GM19397 (cell line): ENCODE measurements around the gene GNPNAT1.
"Not testable (repeated sequence)": the region's sequence is repeated elsewhere in the genome, so short reads cannot be mapped to it uniquely, and the experiment has no call there.

Experiments used
- ATAC-seq: cut with Tn5 transposase; IDR thresholded peaks from one replicate; pipeline ENCODE4 v1.9.1; 2021; ENCODE audit warnings: mild to moderate bottlenecking, moderate library complexity; ENCODE audit not compliant: unreplicated experiment

Gene GNPNAT1

DNA sequence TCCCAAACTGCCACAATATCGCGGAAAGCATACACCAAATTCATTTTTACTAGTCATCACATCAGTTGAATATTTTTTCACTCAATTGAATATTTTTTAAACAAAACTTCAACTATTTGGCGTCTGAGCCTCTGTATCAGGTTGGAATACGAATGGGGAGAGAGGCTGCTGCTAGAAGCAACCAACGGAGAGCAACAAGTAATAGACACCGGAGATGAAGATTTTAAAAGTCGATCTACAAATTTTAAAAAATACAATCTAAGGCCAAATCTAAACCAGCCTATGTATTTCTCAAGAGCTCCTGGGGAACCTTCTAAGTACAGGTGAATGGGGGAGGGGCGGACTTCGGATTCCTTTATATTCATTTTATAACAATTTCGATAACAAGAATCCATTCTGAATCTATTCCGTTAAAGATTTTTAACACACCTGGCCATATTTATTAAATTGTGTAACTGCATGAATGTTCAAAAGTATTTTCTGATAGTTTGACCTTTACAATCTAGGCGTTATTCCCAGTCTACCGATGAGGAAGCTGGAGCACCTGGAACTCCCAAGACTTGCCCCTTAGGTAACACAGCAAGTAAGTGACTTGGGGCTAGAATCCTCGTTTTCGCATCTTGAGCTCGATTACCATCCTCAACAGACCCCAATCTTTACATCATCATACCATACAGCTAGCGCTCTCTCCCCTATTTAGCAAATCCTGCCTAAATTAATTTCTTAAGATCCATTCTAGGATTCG is 1.2 kb downstream of the GNPNAT1 start:
- no peak for ATAC-seq

DNA sequence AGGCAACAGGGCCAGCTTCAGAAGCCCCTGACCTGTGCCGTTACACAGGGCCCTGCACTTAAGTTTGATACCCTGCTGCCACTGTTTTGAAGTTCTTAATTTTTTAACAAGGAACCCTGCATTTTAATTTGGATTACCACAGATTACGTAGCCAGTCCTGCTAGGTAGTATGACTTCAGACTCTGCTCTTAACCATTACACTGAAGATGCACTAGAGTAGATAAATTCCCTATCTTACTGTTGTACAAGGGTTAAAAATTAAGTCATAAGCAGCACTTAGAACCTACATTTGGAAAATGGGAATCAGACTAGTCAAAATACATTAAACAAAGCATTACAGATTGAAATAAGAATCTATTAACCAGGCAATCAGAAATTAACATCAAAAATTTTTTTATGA is 2.3 kb downstream of the GNPNAT1 start:
- ATAC-seq, result no peak

DNA sequence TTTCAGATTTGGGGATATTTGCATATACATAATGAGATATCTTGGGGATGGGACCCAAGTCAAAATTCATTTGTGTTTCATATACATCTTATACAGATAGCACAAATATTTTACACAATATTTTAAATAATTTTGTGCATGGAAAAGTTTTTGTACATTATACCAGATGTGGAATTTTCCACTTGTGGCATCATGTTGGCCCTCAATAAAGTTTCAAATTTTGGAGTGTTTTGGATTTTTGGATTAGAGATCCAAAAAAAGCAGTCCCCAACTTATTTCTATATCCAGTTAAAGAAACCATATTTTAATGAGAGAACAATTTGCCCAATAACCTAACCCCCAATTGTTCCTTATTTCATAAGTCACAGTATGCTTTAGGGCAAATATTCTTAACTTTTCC is 4.5 kb downstream of the GNPNAT1 start:
- no peak for ATAC-seq

DNA sequence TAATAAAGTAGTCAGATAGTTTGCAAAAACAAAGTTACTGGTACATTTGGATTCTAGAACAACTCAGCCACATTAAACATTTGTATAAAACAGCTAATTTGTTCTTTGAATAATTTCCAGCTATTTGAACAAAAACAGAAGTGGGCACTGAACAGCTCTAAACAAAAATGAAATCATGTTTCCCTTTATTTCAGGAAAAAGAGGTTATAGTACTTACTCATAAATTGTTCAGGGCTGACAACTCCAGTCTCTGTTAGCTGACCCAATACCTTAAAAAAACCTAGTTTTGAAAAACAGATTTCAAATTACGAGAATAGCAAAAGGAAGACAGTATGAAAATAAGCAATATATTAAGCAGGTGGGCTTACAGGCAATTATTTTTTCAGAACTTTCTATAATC is 8.2 kb downstream of the GNPNAT1 start:
- no peak for ATAC-seq

DNA sequence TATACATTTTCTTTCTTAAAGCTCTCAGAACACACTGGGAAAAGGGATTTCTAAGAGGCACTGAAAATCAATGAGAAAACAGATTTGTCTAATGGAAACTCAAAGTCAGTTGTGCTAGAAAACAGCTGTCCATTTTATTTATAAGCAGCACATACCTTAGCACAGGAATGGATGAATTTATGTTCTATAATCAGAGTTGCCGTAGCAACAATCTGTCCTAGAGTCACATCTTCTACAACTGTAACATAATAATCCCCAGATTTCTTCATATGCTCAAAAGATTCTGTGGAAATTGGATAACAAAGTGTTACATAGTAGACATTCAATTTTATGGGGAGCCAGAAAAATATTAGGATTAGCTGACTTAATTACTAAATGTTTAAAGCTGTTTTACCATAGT is 9.8 kb downstream of the GNPNAT1 start:
- ATAC-seq, result no peak

DNA sequence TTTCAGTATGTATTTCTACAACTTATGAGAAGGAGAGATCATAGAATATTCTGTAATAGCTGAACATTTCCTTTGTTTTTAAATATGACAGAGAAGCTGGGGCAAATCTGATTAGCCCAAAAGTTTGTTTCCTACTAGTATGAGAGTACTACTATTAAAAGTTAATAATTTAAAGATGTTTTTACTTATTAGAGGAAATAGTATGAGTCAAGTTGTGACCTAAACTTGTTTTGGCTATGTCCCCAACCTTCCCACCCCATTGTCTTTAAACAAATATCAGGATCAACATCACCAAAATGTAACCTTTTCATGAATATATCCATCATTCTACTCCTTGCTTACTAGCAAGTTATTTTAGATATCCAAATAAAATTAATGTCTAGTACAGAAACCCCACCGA is 10.5 kb downstream of the GNPNAT1 start:
- no peak for ATAC-seq

DNA sequence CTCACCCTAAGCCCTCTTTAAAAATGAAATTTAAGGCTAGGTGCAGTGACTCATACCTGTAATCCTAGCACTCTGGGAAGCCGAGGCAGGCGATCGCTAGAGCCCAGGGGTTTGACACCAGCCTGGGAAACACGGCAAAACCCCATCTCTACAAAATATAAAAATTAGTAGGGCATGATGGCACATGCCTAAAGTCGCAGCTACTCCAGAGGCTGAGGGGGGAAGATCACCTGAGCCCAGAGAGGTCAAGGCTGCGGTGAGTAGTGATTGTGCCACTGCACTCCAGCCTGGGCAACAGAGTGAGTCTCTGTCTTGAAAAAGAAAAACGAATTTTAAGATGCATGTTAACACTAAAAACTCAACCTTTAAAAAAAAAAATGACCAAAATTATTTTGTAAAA is 12.7 kb downstream of the GNPNAT1 start:
- no peak for ATAC-seq

DNA sequence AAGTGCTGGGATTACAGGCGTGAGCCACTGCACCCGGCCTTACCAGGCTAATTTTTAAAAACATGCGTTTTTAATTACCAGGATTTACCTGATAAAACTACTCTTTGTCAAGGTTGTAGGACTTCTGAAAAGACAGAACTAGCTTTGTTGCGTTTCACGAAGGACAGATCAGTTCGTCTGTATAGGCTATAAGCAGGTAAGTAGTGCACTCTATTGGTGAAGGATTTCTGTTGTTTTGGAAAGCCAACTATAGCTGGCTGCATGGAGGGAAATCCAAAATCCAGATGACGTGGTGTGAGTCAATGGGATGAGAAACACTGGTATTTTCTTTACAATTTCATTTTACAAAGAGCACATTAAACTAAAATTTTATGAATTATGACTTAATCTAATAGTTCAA is 14.6 kb downstream of the GNPNAT1 start:
- ATAC-seq, result no peak

DNA sequence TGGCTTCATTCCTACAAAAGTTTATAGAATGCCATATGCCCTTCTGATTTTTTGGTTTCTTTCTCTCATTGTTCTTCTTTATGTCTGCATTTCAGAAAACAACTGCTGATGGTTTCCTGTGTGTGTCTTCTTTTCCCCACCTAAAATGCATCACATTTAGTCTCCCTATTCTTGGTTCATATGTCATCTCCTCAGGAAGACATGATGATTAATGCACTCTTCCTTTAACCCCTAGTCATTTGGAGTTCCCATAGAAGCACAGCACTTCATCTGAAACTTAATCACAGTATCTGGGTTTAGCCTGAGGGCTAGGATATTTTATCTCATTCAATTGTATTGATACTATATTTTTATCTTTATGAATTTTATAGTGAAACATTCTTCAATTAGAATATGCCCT is 21.5 kb downstream of the GNPNAT1 start:
- ATAC-seq, result no peak

DNA sequence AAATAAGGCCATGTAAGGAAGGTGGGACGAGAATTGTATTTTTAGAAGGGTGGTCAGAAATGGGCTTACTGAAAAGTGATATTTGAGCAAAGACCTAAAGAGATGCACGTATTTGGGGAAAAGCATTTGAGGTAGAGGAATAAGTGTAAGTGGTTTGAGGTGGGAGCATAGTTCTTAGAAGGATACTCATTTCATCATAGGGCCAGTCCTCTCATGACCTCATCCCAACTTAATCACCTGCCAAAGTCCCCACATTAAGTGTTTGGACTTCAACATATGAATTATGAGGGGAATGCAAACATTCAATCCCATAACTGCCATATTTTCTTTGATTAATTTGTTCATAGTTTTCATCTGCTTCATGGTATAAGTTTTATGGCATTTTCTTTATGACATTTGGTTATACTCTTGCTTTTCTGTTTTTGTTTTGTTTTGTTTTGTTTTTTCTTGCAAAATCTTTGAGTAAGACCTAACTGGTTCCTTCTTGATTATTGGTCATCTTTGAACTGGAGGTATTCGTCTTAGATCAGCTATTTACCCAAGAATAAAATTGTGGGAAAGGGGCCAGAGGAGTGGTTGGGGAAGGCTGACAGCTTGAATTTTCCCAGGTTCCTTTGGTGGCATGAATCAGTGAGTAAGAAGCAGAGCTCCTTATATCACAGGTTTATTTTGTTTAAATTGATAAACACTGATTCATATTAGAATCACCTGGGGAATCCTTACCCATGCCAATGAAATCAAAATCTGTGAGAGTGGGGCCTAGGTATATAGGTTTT is 24.2 kb downstream of the GNPNAT1 start:
- no peak for ATAC-seq

DNA sequence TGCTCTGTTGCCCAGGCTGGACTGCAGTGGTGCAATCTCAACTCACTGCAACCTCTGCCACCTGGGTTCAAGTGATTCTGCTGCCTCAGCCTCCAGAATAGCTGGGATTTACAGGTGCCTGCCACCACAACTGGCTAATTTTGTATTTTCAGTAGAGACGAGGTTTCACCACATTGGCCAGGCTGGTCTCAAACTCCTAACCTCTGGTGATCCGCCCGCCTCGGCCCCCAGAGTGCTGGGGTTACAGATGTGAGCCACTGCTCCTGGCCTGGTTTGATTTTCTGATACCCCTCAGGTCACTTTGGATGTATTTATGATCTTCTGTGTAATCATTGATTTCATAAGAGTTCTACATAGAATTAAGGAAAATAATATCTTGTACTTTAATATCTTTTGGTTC is 28.5 kb downstream of the GNPNAT1 start:
- ATAC-seq, result not testable (repeated sequence)

DNA sequence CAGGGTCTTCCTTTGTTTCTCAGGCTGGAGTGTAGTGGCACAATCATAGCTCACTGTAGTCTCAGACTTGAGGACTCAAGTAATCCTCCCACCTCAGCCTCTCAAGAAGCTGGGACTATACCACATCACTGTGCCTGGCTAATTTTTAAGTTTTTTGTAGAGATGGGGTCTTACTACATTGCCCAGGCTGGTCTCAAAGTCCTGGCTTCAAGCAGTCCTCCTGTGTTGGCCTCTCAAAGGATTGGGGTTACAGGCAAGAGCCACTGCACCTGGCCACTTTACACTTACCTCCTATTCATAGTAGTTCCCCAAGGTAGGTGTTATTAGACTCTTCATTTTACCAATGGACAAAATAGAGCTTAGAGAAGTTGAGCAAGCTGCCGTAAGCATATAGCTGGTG is 32.3 kb downstream of the GNPNAT1 start:
- ATAC-seq, result no peak

DNA sequence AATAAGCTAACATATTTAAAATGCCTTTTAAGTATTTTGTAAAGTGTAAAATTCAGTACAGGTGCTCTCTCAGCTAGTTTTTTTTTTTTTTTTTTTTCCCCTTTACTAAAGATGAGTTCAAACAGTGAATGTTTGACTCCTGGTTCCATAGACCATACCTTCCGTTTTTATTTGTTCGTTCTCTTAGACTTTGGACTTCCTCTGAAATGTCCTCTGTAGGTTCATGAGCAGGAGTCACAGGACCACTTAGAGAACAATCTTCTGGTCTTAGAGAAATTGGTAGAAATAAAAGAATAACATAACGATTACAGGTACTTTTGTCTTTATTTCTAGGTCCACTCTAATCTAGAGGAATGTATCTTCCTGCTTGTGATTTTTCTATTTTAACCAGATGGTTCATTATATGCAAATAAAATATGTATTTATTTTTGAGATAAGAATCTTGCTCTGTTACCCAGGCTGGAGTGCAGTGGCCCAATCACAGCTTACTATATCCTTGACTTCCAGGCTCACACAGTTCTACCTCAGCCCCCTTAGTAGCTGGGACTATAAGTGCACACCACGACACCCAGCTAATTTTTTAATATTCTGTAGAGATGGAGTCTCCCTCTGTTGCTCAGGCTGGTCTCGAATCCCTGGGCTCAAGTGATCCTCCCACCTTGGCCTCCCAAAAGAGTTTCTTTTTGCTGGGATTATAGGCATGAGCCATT is 35.6 kb downstream of the GNPNAT1 start:
- no peak for ATAC-seq

DNA sequence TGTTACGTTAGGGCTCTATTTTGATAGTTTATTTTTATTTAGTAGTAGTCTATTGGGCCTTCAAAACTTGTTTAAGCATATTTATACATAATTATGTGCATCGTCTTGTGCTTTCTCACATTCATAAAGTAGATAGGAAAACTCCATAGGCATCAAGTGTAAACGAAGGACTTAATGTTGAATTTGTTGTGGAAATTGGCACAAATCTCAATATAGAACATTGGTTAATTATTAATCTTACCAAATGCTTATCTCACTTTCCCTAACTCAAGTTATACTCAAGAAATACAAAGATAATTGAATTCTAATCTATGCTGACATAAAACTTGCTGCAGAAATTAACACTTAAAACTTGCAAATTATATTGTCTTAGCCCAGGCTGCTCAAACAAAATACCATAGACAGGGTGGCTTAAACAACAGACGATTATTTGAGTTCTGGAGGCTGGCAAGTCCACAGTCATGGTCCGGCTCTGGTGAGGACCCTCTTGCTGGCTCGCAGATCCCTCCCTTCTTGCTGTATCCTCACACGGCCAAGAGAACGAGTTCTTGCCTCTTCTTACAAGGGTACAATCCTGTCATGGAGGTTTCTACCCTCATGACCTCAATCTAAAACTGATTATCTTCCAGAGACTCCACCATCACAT is 42.6 kb downstream of the GNPNAT1 start:
- ATAC-seq, result no peak

DNA sequence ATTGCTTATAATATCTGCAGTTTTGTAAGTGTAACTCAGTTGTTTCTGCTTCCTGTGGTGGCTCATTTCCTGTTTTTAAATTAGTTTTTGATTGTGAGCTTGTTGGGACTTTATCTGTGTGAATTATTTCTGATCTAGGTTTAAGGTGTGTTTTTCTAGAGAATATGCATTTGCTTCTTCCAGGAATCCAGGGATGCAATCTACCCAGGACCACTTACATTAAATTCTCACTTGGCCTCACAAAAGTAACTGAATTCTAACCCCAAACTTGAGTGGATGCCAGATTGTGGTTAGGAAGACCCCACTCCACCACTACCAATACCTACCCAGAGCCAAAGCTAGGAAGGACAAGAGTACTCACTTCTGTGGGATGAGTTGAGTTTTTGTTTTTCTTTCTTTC is 49.5 kb downstream of the GNPNAT1 start:
- no peak for ATAC-seq

DNA sequence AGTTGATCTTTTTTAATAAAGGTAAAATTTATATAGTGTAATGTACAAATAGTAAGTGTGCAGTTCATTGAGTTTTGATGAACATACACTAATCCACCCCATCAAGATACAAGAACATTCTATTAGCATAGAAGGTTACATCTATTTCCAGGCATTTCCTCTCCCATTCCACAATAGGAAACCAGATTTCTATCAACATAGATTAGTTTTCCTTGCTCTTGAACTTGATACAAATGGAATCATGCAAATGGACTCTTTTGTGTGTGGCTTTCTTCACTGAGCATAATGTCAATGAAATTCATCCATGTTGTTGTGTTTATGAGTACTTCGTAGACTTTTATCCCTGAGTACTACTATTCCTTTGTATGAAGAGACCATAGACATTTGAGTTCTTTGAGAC is 50.7 kb downstream of the GNPNAT1 start:
- ATAC-seq, result no peak

DNA sequence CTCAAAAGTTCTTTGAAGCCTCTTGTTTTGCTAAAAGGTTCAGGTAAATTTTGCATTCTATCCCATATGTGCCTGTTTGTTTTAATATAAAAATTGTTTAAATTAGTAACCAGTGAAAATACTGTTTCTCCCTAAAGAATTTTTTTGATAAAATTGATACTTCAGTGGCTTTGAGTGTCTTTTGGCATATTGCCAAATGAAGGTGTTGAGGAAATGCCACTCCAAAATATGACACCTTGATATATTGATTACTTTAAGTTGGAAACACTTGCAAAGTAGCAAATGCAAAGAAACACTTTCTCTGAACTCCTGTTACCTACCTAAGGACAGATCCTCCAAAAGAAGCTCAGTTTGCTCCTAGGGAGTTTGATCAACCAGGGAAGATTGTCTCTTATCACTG is 53.0 kb downstream of the GNPNAT1 start:
- no peak for ATAC-seq

DNA sequence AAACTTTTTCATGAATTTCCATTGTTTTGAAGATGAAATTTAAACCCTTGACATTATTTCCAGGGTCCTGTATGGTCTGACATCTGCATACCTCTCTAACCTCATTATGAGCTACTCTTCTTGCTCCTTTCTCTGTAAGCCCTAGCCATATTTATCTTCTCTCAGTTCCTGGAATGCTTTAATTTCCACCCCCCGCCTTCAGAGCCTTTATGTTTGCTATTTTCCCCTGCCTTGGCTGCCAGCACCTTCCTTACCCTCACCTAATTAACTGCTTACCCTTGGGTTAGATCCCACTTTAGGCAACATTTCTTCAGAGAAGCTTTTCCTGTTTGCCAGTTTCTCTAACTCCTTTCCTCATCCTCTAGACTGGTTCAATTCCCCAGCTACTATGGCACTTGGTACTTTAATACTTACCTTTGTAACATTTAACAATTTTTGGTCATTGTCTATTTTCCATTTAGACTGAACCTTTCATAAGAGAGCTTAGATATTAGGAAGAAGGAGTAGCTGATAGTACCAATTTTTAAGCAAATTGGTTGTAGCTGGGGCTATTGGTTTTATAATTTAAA is 55.4 kb downstream of the GNPNAT1 start:
- no peak for ATAC-seq

DNA sequence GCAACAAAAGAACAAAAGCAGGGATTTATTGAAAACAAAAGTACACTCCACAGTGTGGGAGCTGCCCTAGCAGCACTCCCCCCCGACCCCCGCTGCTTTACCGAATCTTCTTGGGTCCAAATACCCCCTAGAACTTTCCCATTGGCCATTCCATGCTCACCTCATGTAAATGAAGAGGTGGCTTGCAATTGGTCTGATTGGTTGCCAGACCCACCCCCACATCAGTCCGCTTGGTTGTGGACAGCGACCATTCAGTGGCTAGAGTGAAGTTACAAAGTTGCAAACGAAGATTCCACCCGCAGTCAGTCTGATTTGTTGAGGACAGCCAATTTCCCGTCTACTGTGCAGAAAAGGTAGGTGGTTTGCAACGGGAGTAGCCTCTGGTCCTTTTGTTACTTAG is 57.6 kb downstream of the GNPNAT1 start:
- ATAC-seq, result no peak

DNA sequence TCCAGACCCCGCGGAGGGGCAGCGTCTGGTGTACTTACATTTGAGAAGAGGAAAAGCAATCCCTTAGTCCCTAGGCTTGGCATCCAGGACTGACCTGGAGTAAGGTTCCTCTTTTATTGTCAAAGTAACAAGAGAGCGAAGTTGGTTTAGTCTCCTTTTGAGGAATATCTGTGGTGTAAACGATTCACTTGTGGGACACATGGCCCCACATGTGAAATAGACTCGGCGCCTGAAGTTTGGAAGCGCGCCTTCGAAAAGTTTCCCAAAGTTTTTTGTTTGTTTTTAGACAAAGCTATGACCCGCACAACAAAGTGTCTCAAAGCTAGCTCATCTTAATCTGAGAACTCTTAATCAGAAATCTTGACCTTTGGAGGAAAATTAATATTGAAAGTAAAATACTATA is 60.7 kb downstream of the GNPNAT1 start:
- ATAC-seq, result no peak
